Measurements from ENCODE around the gene TDP1.

DNA sequence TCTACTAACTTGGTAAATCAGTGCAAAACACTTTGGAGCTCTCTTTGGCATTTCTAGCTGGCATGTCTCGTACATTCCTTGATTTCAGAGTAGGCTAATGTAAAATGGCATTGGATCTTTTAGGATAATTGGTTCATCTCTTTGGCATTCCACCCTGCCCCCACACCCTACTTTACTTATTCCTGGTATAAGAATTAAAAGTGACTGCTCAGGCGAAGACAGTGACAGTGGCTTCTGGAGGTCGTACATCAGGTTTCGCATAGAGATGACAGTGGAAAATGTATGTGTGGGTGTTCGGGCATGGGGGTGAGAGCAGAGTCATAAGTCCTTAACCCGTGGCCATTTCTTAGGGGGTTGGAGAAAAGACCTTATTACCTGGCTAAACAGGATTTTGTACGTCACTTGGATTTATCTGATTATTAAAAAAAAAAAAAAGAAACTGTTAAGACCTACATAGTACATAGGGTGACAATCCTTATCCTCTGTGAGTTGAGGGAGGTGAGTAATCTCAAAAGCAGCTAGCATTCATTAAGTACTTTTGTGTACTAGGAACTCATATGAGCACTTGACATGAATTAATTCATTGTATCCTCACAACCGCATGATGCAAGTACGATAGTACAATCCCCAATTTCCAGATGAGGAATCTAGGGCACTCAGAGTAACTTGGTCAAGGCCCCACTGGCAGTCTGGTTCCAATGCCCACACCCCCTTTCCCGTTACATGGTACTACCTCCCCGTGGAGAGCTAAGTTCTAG lies 83.7 kb downstream of the TDP1 start:
- TF ChIP-seq, protein P1, sequence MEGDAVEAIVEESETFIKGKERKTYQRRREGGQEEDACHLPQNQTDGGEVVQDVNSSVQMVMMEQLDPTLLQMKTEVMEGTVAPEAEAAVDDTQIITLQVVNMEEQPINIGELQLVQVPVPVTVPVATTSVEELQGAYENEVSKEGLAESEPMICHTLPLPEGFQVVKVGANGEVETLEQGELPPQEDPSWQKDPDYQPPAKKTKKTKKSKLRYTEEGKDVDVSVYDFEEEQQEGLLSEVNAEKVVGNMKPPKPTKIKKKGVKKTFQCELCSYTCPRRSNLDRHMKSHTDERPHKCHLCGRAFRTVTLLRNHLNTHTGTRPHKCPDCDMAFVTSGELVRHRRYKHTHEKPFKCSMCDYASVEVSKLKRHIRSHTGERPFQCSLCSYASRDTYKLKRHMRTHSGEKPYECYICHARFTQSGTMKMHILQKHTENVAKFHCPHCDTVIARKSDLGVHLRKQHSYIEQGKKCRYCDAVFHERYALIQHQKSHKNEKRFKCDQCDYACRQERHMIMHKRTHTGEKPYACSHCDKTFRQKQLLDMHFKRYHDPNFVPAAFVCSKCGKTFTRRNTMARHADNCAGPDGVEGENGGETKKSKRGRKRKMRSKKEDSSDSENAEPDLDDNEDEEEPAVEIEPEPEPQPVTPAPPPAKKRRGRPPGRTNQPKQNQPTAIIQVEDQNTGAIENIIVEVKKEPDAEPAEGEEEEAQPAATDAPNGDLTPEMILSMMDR (IDR thresholded peaks at IDR 0.05; ENCODE audit: borderline replicate concordance, extremely low read depth, low read length, poor library complexity, severe bottlenecking), result no peak
- TF ChIP-seq EZH2 (IDR thresholded peaks at IDR 0.05; ENCODE audit: borderline replicate concordance, low read depth, low read length, severe bottlenecking), result no peak
